Measurements from ENCODE around the gene SHB.

DNA sequence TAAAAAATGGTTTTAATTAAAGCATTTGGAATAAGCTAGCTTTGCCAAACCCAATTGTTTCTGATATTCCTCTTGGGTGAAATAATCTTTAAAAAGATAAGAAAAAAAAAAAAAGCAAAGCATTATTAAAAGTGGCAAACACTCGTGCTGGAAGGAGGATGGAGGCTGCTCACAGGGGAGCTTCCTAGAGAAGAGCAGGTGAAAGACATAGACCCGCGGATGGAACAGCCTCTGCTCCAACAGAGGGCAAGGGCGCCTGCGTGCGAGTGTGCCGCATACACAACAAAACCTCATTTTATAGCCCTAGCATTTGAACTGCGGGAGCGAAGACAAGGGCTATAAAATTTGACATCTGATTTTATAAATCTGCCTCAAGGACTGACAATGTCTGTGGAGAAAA lies 131.7 kb downstream of the SHB start:
- TF ChIP-seq USF2 (CRISPR knock-in tag; IDR thresholded peaks at IDR 0.05) (no peak), ZNF219 (CRISPR knock-in tag; IDR thresholded peaks at IDR 0.05; ENCODE audit: borderline replicate concordance) (no peak), RELA (CRISPR knock-in tag; IDR thresholded peaks at IDR 0.05; ENCODE audit: borderline replicate concordance) (no peak)
- TF ChIP-seq, protein P1, sequence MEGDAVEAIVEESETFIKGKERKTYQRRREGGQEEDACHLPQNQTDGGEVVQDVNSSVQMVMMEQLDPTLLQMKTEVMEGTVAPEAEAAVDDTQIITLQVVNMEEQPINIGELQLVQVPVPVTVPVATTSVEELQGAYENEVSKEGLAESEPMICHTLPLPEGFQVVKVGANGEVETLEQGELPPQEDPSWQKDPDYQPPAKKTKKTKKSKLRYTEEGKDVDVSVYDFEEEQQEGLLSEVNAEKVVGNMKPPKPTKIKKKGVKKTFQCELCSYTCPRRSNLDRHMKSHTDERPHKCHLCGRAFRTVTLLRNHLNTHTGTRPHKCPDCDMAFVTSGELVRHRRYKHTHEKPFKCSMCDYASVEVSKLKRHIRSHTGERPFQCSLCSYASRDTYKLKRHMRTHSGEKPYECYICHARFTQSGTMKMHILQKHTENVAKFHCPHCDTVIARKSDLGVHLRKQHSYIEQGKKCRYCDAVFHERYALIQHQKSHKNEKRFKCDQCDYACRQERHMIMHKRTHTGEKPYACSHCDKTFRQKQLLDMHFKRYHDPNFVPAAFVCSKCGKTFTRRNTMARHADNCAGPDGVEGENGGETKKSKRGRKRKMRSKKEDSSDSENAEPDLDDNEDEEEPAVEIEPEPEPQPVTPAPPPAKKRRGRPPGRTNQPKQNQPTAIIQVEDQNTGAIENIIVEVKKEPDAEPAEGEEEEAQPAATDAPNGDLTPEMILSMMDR (IDR thresholded peaks at IDR 0.05): no peak

Data from WTC11 (cell line).